ENCODE results near the gene FOXN1.

GRCh38 chr17:28549236-28550132 lies 43.3 kb downstream of the FOXN1 start:
- TF ChIP-seq, protein P1, sequence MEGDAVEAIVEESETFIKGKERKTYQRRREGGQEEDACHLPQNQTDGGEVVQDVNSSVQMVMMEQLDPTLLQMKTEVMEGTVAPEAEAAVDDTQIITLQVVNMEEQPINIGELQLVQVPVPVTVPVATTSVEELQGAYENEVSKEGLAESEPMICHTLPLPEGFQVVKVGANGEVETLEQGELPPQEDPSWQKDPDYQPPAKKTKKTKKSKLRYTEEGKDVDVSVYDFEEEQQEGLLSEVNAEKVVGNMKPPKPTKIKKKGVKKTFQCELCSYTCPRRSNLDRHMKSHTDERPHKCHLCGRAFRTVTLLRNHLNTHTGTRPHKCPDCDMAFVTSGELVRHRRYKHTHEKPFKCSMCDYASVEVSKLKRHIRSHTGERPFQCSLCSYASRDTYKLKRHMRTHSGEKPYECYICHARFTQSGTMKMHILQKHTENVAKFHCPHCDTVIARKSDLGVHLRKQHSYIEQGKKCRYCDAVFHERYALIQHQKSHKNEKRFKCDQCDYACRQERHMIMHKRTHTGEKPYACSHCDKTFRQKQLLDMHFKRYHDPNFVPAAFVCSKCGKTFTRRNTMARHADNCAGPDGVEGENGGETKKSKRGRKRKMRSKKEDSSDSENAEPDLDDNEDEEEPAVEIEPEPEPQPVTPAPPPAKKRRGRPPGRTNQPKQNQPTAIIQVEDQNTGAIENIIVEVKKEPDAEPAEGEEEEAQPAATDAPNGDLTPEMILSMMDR (IDR thresholded peaks at IDR 0.05), result no peak
- TF ChIP-seq EZH2phosphoT487 (IDR thresholded peaks at IDR 0.05), result no peak
